Thyroid gland (tissue), 4 donors: ENCODE data around the gene MYL1.

Experiments
- POLR2A ChIP-seq, 2 donors: fragments of 450-650 bp; IDR thresholded peaks; one replicate each; pipeline ENCODE4 v1.6.1; 2017; ENCODE audit warnings: antibody characterized with exemption in 2 of 2, mild to moderate bottlenecking in 2 of 2, moderate library complexity in 1 of 2
- TF ChIP-seq, protein P1 (sequence below), 6 experiments: fragments of 200-600 bp in 3 of 6; fragments of 450-650 bp in 3 of 6; sonication (generic) in 3 of 6; IDR thresholded peaks; one replicate each; pipeline ENCODE4 v1.5.1; 2016 to 2019; ENCODE audit warnings: antibody characterized with exemption in 6 of 6, mild to moderate bottlenecking in 2 of 6, inconsistent platforms in 1 of 6, moderate library complexity in 1 of 6

DNA sequence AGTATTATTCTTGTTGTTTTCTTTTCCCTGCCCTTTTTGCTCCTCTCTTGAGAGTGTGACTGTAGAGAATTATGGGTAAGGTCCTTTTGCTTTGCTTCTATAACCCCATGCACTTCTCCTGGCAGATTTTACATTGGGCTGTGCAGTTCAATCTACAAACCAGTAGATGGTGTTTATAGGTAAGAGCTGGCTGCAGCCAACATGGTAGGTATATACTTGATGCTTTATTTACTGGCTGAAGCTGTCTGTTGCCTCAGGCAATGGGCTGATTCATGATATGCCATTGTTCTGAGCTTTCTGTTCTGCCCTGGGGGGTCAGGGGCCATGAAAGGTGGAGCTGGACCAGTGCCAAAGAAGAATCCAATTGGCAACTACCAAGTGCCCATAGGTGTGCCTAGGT is 48.3 kb upstream of the MYL1 start:
- no peak for TF ChIP-seq POLR2A (IDR thresholded peaks at IDR 0.05)
- TF ChIP-seq, protein P1, sequence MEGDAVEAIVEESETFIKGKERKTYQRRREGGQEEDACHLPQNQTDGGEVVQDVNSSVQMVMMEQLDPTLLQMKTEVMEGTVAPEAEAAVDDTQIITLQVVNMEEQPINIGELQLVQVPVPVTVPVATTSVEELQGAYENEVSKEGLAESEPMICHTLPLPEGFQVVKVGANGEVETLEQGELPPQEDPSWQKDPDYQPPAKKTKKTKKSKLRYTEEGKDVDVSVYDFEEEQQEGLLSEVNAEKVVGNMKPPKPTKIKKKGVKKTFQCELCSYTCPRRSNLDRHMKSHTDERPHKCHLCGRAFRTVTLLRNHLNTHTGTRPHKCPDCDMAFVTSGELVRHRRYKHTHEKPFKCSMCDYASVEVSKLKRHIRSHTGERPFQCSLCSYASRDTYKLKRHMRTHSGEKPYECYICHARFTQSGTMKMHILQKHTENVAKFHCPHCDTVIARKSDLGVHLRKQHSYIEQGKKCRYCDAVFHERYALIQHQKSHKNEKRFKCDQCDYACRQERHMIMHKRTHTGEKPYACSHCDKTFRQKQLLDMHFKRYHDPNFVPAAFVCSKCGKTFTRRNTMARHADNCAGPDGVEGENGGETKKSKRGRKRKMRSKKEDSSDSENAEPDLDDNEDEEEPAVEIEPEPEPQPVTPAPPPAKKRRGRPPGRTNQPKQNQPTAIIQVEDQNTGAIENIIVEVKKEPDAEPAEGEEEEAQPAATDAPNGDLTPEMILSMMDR (IDR thresholded peaks at IDR 0.05), result no peak
